GM12875 (cell line): ENCODE measurements around the gene STAT3.
A peak's percentile ranks its signal among the peaks of the same experiment; 100 is the strongest.
"Not testable (repeated sequence)": the region's sequence is repeated elsewhere in the genome, so short reads cannot be mapped to it uniquely, and the experiment has no call there.

Experiments
- H3K4me3 ChIP-seq: one replicate; pipeline ENCODE4 v1.5.1; 2011; ENCODE audit warnings: low read depth, low read length, control low read depth
- CTCF ChIP-seq: IDR thresholded peaks from 2 replicates; pipeline ENCODE4 v1.5.1; 2011; ENCODE audit warnings: low read depth, mild to moderate bottlenecking, control low read depth, inconsistent platforms, low read length, moderate library complexity, borderline replicate concordance; ENCODE audit not compliant: insufficient read depth

The STAT3 gene

GRCh38 chr17:42407289-42407836, 19.1 kb upstream of the STAT3 start:
- TF ChIP-seq CTCF = no peak
- H3K4me3 ChIP-seq = no peak overlapping the region

- TF ChIP-seq CTCF = no peak
- no peak overlapping the region for H3K4me3 ChIP-seq
These were observed 18.5 kb upstream of the STAT3 start for GRCh38 chr17:42406615-42407288.

- H3K4me3 ChIP-seq = no peak overlapping the region
- TF ChIP-seq CTCF = peak; percentile 85
These were observed 17.8 kb upstream of the STAT3 start for GRCh38 chr17:42405963-42406495.

- no peak overlapping the region for H3K4me3 ChIP-seq
- TF ChIP-seq CTCF = no peak
These were observed 16.8 kb upstream of the STAT3 start for GRCh38 chr17:42405076-42405475.

- no peak for TF ChIP-seq CTCF
- no peak overlapping the region for H3K4me3 ChIP-seq
These were observed 16.2 kb upstream of the STAT3 start for GRCh38 chr17:42404326-42405055.

GRCh38 chr17:42403150-42403549, 14.9 kb upstream of the STAT3 start:
- no peak overlapping the region for H3K4me3 ChIP-seq
- peak; percentile 51 for TF ChIP-seq CTCF

GRCh38 chr17:42402117-42402516, 13.9 kb upstream of the STAT3 start:
- H3K4me3 ChIP-seq = no peak overlapping the region
- no peak for TF ChIP-seq CTCF

GRCh38 chr17:42400844-42401375, 12.7 kb upstream of the STAT3 start:
- H3K4me3 ChIP-seq = not testable (repeated sequence)
